Mucosa of stomach (tissue), 1 donor: ENCODE results near the gene ZNF33B.

Experiments
- H3K27me3 ChIP-seq: one replicate; pipeline ENCODE4 v1.7.0; 2013; ENCODE audit warnings: mild to moderate bottlenecking, low read length; ENCODE audit not compliant: control insufficient read depth, insufficient read depth
- H3K36me3 ChIP-seq: one replicate; pipeline ENCODE4 v1.7.0; 2013; ENCODE audit warnings: low read length; ENCODE audit not compliant: control insufficient read depth, insufficient read depth
- H3K4me1 ChIP-seq: one replicate; pipeline ENCODE4 v1.7.0; 2013; ENCODE audit warnings: mild to moderate bottlenecking, low read length; ENCODE audit not compliant: control insufficient read depth, insufficient read depth
- H3K4me3 ChIP-seq: one replicate; pipeline ENCODE4 v1.7.0; 2013; ENCODE audit warnings: low read length
- H3K9ac ChIP-seq: one replicate; pipeline ENCODE4 v1.7.0; 2013; ENCODE audit warnings: mild to moderate bottlenecking, low read length, moderate library complexity
- H3K9me3 ChIP-seq: one replicate; pipeline ENCODE4 v1.7.0; 2013; ENCODE audit warnings: mild to moderate bottlenecking, low read length, moderate library complexity; ENCODE audit not compliant: control insufficient read depth
- donor health status: Pancreatic carcinoma.

Gene ZNF33B

GRCh38 chr10:42645103-42645502 is 6.7 kb upstream of the ZNF33B start:
- Histone ChIP-seq H3K4me3 (no peak overlapping the region), H3K9me3 (no peaks in the 10 kb centered on the region), H3K4me1 (peaks cover 39% of the 10 kb centered on the region), H3K9ac (no peak overlapping the region), H3K27me3 (no peaks in the 10 kb centered on the region), H3K36me3 (no peaks in the 10 kb centered on the region)

GRCh38 chr10:42640610-42641229 is 2.4 kb upstream of the ZNF33B start:
- Histone ChIP-seq H3K4me3 (no peak overlapping the region), H3K36me3 (no peaks in the 10 kb centered on the region), H3K9ac (no peak overlapping the region), H3K4me1 (peaks cover 23% of the 10 kb centered on the region), H3K9me3 (no peaks in the 10 kb centered on the region), H3K27me3 (no peaks in the 10 kb centered on the region)

GRCh38 chr10:42638821-42639270 is 476 bp upstream of the ZNF33B start:
- H3K4me1 ChIP-seq: peaks cover 16% of the 10 kb centered on the region
- peak overlapping the region; percentile 96 for H3K9ac ChIP-seq
- H3K4me3 ChIP-seq: peak overlapping the region; percentile 91
- H3K9me3 ChIP-seq: no peaks in the 10 kb centered on the region
- H3K36me3 ChIP-seq: no peaks in the 10 kb centered on the region
- no peaks in the 10 kb centered on the region for H3K27me3 ChIP-seq

GRCh38 chr10:42637648-42638054 is 719 bp downstream of the ZNF33B start:
- H3K4me1 ChIP-seq: peaks cover 16% of the 10 kb centered on the region
- no peaks in the 10 kb centered on the region for H3K36me3 ChIP-seq
- no peaks in the 10 kb centered on the region for H3K9me3 ChIP-seq
- H3K4me3 ChIP-seq: peak overlapping the region; percentile 91
- H3K9ac ChIP-seq: peak overlapping the region; percentile 96
- H3K27me3 ChIP-seq: no peaks in the 10 kb centered on the region

- no peaks in the 10 kb centered on the region for H3K27me3 ChIP-seq
- peaks cover 15% of the 10 kb centered on the region for H3K4me1 ChIP-seq
- peak overlapping the region; percentile 96 for H3K9ac ChIP-seq
- no peaks in the 10 kb centered on the region for H3K36me3 ChIP-seq
- no peak overlapping the region for H3K4me3 ChIP-seq
- H3K9me3 ChIP-seq: no peaks in the 10 kb centered on the region
Measured at GRCh38 chr10:42637142-42637541, 1.2 kb downstream of the ZNF33B start.

- Histone ChIP-seq H3K9me3 (no peaks in the 10 kb centered on the region), H3K4me1 (peaks cover 4% of the 10 kb centered on the region), H3K4me3 (no peak overlapping the region), H3K27me3 (no peaks in the 10 kb centered on the region), H3K9ac (no peak overlapping the region), H3K36me3 (no peaks in the 10 kb centered on the region)
Measured at GRCh38 chr10:42635098-42635497, 3.3 kb downstream of the ZNF33B start.

- H3K9me3 ChIP-seq: no peaks in the 10 kb centered on the region
- no peaks in the 10 kb centered on the region for H3K36me3 ChIP-seq
- no peak overlapping the region for H3K9ac ChIP-seq
- peaks cover 4% of the 10 kb centered on the region for H3K4me1 ChIP-seq
- no peaks in the 10 kb centered on the region for H3K27me3 ChIP-seq
- H3K4me3 ChIP-seq: no peak overlapping the region
Measured at GRCh38 chr10:42632564-42632963, 5.8 kb downstream of the ZNF33B start.

GRCh38 chr10:42630537-42631134 is 7.7 kb downstream of the ZNF33B start:
- Histone ChIP-seq H3K9me3 (no peaks in the 10 kb centered on the region), H3K36me3 (no peaks in the 10 kb centered on the region), H3K4me3 (no peak overlapping the region), H3K27me3 (no peaks in the 10 kb centered on the region), H3K4me1 (peaks cover 4% of the 10 kb centered on the region), H3K9ac (no peak overlapping the region)

GRCh38 chr10:42623929-42624328 is 14.4 kb downstream of the ZNF33B start:
- H3K36me3 ChIP-seq: no peaks in the 10 kb centered on the region

GRCh38 chr10:42618424-42618823 is 19.9 kb downstream of the ZNF33B start:
- Histone ChIP-seq H3K9ac (no peak overlapping the region), H3K36me3 (no peaks in the 10 kb centered on the region), H3K4me1 (peaks cover 8% of the 10 kb centered on the region), H3K27me3 (no peaks in the 10 kb centered on the region), H3K4me3 (no peak overlapping the region), H3K9me3 (no peaks in the 10 kb centered on the region)

More at GRCh38 chr10:42623929-42624328, 14.4 kb downstream of the ZNF33B start:
- Histone ChIP-seq H3K9me3 (no peaks in the 10 kb centered on the region), H3K4me1 (peaks cover 8% of the 10 kb centered on the region), H3K4me3 (no peak overlapping the region), H3K9ac (no peak overlapping the region), H3K27me3 (no peaks in the 10 kb centered on the region)

- Histone ChIP-seq H3K9me3 (no peaks in the 10 kb centered on the region), H3K36me3 (no peaks in the 10 kb centered on the region), H3K4me1 (peaks cover 7% of the 10 kb centered on the region), H3K9ac (no peak overlapping the region), H3K4me3 (no peak overlapping the region), H3K27me3 (no peaks in the 10 kb centered on the region)
Measured at GRCh38 chr10:42615419-42615818, 23.0 kb downstream of the ZNF33B start.

GRCh38 chr10:42609872-42610271 is 28.5 kb downstream of the ZNF33B start:
- H3K36me3 ChIP-seq: no peaks in the 10 kb centered on the region

More at GRCh38 chr10:42609872-42610271, 28.5 kb downstream of the ZNF33B start:
- Histone ChIP-seq H3K4me1 (no peaks in the 10 kb centered on the region), H3K9ac (no peak overlapping the region), H3K27me3 (no peaks in the 10 kb centered on the region), H3K4me3 (no peak overlapping the region), H3K9me3 (no peaks in the 10 kb centered on the region)
